ENCODE data around the gene HK3.

HK3 gene

GRCh38 chr5:176864755-176865154, 34.4 kb downstream of the HK3 start:
- Histone ChIP-seq H3K27ac (no peak overlapping the region), H3K27me3 (peaks cover 0 to 94% of the 10 kb centered on the region in 2 donors), H3K4me3 (no peak overlapping the region), H3K36me3 (no peaks in the 10 kb centered on the region), H3K9me3 (no peaks in the 10 kb centered on the region), H3K4me1 (no peaks in the 10 kb centered on the region)
- no peak for TF ChIP-seq CTCF (IDR thresholded peaks at IDR 0.05)
- intact Hi-C loops (cut with DNase I; ENCODE audit: low total_unique reads) = no loop called here
- no peak for DNase-seq

- Histone ChIP-seq H3K4me3 (no peak overlapping the region), H3K9me3 (no peaks in the 10 kb centered on the region), H3K4me1 (no peaks in the 10 kb centered on the region), H3K27ac (no peak overlapping the region), H3K27me3 (peaks cover 0 to 85% of the 10 kb centered on the region in 2 donors), H3K36me3 (no peaks in the 10 kb centered on the region)
- TF ChIP-seq CTCF (IDR thresholded peaks at IDR 0.05) = no peak
- no peak for DNase-seq
- intact Hi-C loops (cut with DNase I; ENCODE audit: low total_unique reads) = no loop called here
Measured at GRCh38 chr5:176863765-176864098, 35.4 kb downstream of the HK3 start.

GRCh38 chr5:176863041-176863764, 35.9 kb downstream of the HK3 start:
- H3K27me3 ChIP-seq = peaks cover 0 to 83% of the 10 kb centered on the region in 2 donors
- H3K4me3 ChIP-seq = no peak overlapping the region
- H3K27ac ChIP-seq = no peak overlapping the region
- DNase-seq = no peak
- intact Hi-C loops (cut with DNase I; ENCODE audit: low total_unique reads) = no loop called here
- no peaks in the 10 kb centered on the region for H3K36me3 ChIP-seq
- H3K4me1 ChIP-seq = no peaks in the 10 kb centered on the region
- no peak for TF ChIP-seq CTCF (IDR thresholded peaks at IDR 0.05)
- H3K9me3 ChIP-seq = no peaks in the 10 kb centered on the region

- Histone ChIP-seq H3K36me3 (no peaks in the 10 kb centered on the region), H3K4me3 (no peak overlapping the region), H3K27ac (no peak overlapping the region), H3K27me3 (peaks cover 0 to 83% of the 10 kb centered on the region in 2 donors), H3K4me1 (no peaks in the 10 kb centered on the region), H3K9me3 (no peaks in the 10 kb centered on the region)
- intact Hi-C loops (cut with DNase I; ENCODE audit: low total_unique reads) = no loop called here
- no peak for DNase-seq
- no peak for TF ChIP-seq CTCF (IDR thresholded peaks at IDR 0.05)
Measured at GRCh38 chr5:176862330-176862995, 36.7 kb downstream of the HK3 start.

GRCh38 chr5:176861276-176861675, 37.9 kb downstream of the HK3 start:
- TF ChIP-seq CTCF (IDR thresholded peaks at IDR 0.05) = no peak
- Histone ChIP-seq H3K27me3 (peaks cover 0 to 83% of the 10 kb centered on the region in 2 donors), H3K27ac (no peak overlapping the region), H3K4me3 (no peak overlapping the region), H3K9me3 (no peaks in the 10 kb centered on the region), H3K4me1 (no peaks in the 10 kb centered on the region), H3K36me3 (no peaks in the 10 kb centered on the region)
- intact Hi-C loops (cut with DNase I; ENCODE audit: low total_unique reads) = no loop called here
- DNase-seq = no peak

Data from tibial artery (tissue), 4 donors.